T-helper 2 cell treated with Interferon-gamma antibody and Interleukin-4, amounts not matched to agents 5 μg/mL and 100 μg/mL, for 36 hours (primary cell): ENCODE measurements around the gene NT5M.

Experiments
- DNase-seq: peaks from one replicate; pipeline ENCODE4 v3.0.0; 2021; ENCODE audit warnings: low spot score
- H3K27ac Mint-ChIP-seq: one replicate; pipeline ENCODE4 v1.8.0; 2021; ENCODE audit warnings: mild to moderate bottlenecking, mixed read lengths
- H3K27me3 Mint-ChIP-seq: one replicate; pipeline ENCODE4 v1.8.0; 2021; ENCODE audit warnings: low read depth, mixed read lengths
- H3K36me3 Mint-ChIP-seq: one replicate; pipeline ENCODE4 v1.8.0; 2021; ENCODE audit warnings: low read depth, mixed read lengths
- H3K4me1 Mint-ChIP-seq: one replicate; pipeline ENCODE4 v1.8.0; 2021; ENCODE audit warnings: low read depth, mixed read lengths
- H3K4me3 Mint-ChIP-seq: one replicate; pipeline ENCODE4 v1.8.0; 2022; ENCODE audit warnings: mild to moderate bottlenecking, moderate library complexity, mixed read lengths
- H3K9me3 Mint-ChIP-seq: one replicate; pipeline ENCODE4 v1.8.0; 2021; ENCODE audit warnings: mixed read lengths

Gene NT5M

DNA sequence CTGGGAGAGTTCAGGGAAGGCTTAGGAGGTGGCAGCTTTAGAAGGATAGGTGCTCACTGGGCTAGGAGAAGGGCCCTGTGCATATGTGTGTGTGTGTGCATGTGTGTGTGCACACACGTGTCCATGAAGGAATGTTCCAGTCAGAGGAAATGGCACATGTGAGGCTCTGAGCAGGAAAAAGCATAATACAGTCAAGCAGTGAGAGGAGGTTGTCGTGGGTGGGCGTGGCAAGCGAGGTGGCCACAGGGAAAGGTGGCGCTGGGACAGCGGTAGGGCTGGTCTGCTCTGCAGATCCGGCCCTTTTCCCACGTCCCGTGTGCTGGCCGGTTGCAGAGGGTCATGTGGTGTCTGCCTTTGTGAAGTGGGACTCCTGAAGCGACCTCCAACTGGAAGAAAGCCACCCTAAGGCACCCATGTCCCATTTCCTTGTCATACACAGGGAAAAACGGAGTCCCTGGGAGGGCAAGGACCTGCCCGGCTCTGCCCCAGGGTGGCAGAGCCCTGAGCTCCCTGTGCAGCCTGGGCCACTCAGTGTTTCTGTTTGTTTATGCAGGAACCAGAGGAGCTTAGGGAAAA lies 40.1 kb downstream of the NT5M start:
- Mint-ChIP-seq H3K4me3 (no peak overlapping the region), H3K4me1 (no peaks in the 10 kb centered on the region), H3K36me3 (no peaks in the 10 kb centered on the region), H3K27ac (no peak overlapping the region), H3K27me3 (no peaks in the 10 kb centered on the region), H3K9me3 (no peaks in the 10 kb centered on the region)
- no peak for DNase-seq

DNA sequence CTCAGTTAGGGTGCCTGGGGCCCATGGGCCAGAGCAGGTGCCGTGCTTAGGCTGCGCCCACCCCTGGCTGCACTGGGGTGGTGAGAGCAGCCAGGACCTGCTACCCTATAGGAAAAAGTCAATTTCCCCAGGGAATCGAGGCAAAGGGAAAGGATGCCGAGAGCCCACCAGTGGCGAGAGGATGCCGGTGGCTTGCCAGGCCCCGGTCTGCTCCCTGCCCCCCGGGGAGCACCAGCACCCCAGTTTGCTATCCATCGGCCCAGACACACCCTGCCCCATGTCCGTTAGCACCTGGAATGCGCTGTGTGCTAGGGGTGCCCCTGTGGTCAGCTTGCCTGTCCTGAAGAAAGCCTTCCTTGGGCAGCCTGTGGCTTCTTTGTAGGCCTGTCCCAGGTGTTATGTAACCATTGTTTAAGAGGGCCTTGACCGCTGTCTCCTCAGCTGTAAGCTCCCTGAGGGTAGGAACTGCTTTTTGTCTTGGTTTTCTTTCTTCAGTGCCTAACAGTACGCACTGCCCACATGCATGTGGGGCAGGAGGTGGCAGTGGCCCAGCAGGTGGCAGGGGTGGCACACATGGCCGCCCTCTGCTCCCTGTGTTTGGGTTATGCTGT lies 40.8 kb downstream of the NT5M start:
- no peaks in the 10 kb centered on the region for H3K4me1 Mint-ChIP-seq
- no peaks in the 10 kb centered on the region for H3K27me3 Mint-ChIP-seq
- no peak overlapping the region for H3K4me3 Mint-ChIP-seq
- H3K9me3 Mint-ChIP-seq, result no peaks in the 10 kb centered on the region
- H3K36me3 Mint-ChIP-seq, result no peaks in the 10 kb centered on the region
- DNase-seq, result no peak
- H3K27ac Mint-ChIP-seq, result no peak overlapping the region

DNA sequence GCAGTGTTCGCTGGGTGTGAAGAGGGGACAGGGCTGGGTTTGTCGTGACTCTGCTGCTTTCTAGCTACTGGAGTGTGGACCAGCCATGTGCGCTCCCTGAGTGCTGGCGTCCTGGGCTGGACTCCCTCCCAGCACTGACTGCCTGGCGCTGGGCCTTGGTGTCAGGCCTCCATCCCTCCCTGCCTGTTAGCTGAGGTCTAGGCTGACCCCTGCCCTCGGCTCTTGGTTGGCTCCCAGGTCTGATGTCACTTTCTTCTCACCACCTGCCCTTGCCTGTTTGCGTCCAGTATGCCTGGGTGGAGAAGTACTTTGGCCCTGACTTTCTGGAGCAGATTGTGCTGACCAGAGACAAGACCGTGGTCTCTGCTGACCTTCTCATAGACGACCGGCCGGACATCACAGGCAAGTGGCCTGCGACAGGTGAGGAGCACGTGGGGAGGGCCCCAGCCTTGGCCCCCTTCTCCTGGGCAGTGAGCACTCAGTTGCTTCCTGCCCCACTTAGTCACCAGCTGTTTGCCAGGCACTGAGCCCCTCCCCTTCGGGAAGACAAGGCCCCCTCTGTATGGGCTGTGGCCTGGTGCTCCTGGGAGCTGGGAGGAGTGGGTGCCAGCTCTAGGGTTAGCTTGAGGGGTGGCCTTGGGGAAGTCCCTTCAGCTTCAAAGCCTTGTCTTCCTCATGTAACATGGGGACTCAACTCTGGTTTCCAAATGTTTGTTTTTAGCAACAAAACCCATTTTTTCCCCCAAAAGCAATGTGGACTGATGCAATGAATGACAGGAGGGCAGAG lies 41.5 kb downstream of the NT5M start:
- H3K27ac Mint-ChIP-seq, result no peak overlapping the region
- no peak for DNase-seq
- H3K36me3 Mint-ChIP-seq, result no peaks in the 10 kb centered on the region
- H3K4me1 Mint-ChIP-seq, result no peaks in the 10 kb centered on the region
- H3K27me3 Mint-ChIP-seq, result no peaks in the 10 kb centered on the region
- H3K4me3 Mint-ChIP-seq, result no peak overlapping the region
- no peaks in the 10 kb centered on the region for H3K9me3 Mint-ChIP-seq

DNA sequence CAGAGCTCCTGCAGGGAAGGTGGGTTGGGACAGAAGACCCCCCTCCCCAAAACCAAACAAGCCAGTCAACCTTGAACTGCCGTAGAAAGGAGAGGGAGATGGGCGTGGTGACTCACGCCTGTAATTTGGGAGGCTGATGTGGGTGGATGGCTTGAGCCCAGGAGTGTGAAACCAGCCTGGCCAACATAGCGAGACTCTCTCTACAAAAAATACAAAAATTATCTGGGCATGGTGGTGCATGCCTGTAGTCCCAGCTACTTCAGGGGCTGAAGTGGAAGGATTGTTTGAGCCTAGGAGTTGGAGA lies 42.1 kb downstream of the NT5M start:
- H3K4me3 Mint-ChIP-seq, result no peak overlapping the region
- no peak for DNase-seq
- H3K4me1 Mint-ChIP-seq, result no peaks in the 10 kb centered on the region
- no peaks in the 10 kb centered on the region for H3K36me3 Mint-ChIP-seq
- no peak overlapping the region for H3K27ac Mint-ChIP-seq
- H3K9me3 Mint-ChIP-seq, result no peaks in the 10 kb centered on the region
- H3K27me3 Mint-ChIP-seq, result no peaks in the 10 kb centered on the region

DNA sequence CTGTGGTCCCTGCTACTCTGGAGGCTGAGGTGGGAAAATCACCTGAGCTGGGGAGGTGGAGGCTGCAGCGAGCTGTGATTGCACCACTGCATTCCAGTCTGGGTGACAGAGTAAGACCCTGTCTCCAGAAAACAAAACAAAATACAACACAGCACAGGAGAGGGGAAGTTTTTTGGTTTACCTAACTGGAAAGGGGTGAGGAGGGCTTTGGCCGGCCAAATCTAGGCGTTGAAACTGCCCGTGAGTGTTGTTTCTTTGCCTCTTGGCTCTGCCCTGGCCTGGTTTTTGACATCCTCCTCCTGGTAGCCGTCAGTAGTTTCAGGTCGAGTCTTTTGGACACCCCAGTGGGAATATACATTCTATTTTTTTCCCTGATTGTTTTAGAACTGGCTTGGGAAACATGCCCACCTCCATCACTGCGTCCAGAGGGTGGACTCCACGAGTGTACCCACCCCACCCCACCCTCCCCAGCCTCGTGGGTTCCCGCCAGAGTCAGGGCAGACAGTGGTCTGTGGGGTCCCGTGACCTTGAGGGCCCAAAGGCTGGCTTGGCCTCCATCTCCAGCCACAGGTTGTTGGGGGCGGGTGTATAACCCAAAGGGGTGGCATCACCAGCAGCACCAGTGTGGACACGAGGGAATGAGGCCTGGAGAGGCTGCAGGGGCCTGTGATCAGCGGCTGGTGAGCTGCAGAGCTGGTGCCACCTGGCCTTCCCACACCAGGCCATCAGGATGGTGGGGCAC lies 42.7 kb downstream of the NT5M start:
- Mint-ChIP-seq H3K9me3 (no peaks in the 10 kb centered on the region), H3K27ac (no peak overlapping the region), H3K4me3 (no peak overlapping the region), H3K36me3 (no peaks in the 10 kb centered on the region), H3K27me3 (no peaks in the 10 kb centered on the region), H3K4me1 (no peaks in the 10 kb centered on the region)
- no peak for DNase-seq

DNA sequence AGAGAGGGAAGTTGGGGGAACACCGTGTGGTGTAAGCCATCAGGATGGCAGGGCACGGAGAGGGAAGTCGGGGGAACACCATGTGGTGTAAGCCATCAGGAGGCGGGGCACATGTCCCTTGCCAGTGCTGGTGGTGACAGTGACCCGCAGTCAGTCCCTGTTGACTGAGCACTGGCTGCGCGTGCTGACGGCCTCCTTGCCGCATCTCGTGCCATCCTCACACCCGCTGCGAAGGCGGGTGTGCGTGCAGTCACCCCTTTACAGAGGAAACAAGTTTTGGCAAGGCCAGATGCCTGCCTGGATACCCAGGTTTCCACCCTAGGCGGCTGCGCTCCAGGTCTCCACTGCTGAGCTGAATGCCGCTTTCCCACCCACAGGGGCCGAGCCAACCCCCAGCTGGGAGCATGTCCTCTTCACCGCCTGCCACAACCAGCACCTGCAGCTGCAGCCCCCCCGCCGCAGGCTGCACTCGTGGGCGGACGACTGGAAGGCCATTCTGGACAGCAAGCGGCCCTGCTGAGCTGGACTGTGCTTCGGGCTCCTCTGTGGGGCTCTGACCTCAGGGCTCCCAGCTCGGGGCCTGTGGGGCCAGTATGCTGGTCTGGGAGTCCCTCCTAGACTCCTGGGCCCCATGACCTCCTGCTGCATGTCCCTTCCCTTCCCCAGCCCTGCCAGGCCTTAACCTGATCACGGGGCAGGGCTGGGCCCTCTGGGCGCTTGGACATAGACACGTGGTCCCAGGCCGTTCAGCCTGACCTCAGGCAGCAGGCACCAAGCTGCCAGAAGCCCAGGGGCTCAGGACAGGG lies 43.5 kb downstream of the NT5M start:
- Mint-ChIP-seq H3K9me3 (no peaks in the 10 kb centered on the region), H3K27me3 (no peaks in the 10 kb centered on the region), H3K36me3 (no peaks in the 10 kb centered on the region), H3K27ac (no peak overlapping the region), H3K4me3 (no peak overlapping the region), H3K4me1 (no peaks in the 10 kb centered on the region)
- no peak for DNase-seq

DNA sequence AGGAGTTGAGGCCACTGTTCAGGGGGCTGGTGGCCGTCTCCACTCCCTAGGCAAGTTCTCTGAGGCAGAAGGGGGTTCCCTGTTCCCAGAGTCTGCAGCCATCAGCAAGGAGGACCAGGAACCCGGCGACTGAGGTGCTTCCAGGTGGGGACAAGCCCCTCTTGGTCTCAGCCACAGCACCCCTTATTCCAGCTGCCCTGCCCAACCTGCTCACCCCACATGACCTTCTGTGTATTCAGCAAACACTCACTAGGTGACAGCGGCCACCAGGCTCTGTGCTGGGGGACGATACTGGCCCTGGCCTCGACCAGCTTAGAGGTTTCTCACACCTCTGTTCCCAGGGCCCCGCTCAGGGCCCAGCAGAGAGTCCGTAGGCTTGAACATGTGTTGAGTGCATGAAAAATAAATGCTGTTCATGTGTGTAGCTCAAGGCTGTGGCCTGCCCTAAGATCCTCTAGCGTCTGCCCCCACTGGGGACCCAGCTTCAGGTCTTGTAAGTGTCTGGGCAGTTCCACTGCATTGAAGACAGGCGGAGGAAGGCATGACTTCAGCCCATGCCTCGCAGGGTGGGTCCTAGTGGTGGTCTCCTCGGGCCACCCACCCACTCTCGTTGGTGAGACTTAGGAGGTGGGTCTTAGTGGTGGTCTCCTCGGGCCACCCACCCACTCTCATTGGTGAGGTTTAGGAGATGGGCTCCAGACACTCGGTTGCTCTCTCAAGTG lies 44.2 kb downstream of the NT5M start:
- H3K36me3 Mint-ChIP-seq, result no peaks in the 10 kb centered on the region
- H3K9me3 Mint-ChIP-seq, result no peaks in the 10 kb centered on the region
- no peaks in the 10 kb centered on the region for H3K4me1 Mint-ChIP-seq
- no peak for DNase-seq
- no peak overlapping the region for H3K4me3 Mint-ChIP-seq
- H3K27me3 Mint-ChIP-seq, result no peaks in the 10 kb centered on the region
- H3K27ac Mint-ChIP-seq, result no peak overlapping the region

DNA sequence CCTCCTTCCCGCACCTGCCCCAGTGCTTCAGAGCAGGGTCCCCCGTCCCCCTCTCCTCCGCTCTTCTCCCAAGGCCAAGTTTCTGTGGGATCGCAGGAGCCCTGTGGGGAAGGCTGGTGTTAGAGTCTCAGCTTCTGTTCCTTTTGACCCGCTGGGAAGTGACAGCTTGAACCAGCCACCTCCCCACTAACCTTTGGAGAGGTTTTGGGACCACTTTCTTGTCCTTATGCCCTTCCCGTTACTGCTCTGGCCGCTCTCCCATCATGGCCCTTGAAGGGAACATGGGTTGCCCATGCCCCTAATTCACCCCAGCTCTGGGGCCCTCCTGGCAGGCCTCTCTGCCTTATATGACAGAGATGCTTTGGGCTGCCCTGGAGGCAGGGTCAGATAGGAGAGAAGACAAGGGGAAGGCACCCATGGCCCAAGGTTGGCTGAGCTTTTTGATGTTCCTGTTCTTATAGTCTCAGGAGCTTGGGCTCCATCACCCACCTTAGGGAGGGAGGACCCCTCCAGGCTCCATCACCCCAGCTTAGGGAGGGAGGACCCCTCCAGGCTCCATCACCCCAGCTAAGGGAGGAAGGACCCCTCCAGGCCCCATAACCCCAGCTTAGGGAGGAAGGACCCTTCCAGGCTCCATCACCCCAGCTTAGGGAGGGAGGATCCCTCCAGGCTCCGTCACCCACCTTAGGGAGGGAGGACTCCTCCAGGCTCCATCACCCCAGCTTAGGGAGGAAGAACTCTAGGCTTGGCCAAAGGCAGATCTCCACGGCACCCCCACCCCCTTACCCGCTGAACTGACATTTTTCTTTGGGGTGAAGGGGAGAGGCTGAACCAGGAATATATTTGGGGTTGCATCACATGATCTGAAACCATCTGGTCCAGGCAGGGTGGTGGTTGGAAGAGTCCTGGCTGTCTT lies 45.0 kb downstream of the NT5M start:
- H3K27ac Mint-ChIP-seq, result no peak overlapping the region
- H3K36me3 Mint-ChIP-seq, result no peaks in the 10 kb centered on the region
- no peaks in the 10 kb centered on the region for H3K4me1 Mint-ChIP-seq
- H3K9me3 Mint-ChIP-seq, result no peaks in the 10 kb centered on the region
- DNase-seq, result no peak
- H3K4me3 Mint-ChIP-seq, result no peak overlapping the region
- H3K27me3 Mint-ChIP-seq, result no peaks in the 10 kb centered on the region

DNA sequence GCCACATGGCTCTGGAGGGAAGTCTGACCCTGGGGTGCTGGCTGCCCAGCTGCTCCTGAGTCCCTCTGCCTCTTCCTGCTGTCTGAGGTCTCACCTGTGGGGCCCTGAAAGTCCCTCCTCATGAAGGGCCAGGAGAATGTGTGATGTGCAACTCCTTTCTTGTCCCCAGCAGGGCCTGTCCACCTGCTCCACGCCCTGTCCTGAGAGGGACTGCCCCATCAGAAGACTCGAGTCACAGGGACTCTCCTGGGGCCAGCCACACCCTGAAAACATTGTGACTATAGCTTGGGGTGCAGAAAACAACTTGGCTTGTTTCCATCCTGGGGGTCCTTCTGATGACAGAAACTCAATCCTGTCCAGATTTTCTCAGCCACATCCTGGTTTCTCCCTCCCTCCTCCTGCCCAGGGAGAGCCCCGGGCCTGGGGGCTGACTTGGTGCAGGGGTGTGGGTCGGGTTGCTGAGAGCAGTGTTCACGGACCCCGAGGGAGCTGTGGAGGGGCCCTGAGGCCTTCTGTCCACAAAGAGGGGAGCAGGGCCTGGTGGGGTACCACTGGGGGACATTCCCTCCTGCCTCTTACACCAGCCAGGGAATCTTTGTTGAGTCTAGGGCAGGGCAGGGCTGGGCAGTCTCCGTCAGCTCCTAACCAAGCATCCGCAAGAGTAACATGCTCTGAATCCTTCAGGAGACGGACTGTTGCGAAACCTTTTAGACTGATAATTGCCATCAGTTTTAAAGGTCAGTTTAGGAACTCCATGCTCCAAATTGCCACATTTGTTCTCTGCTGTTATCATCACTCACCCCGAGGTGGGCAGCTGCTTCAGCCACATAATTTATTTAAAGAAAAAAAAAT lies 45.9 kb downstream of the NT5M start:
- no peaks in the 10 kb centered on the region for H3K9me3 Mint-ChIP-seq
- H3K4me1 Mint-ChIP-seq, result no peaks in the 10 kb centered on the region
- no peak for DNase-seq
- no peak overlapping the region for H3K4me3 Mint-ChIP-seq
- H3K36me3 Mint-ChIP-seq, result no peaks in the 10 kb centered on the region
- H3K27ac Mint-ChIP-seq, result no peak overlapping the region
- H3K27me3 Mint-ChIP-seq, result no peaks in the 10 kb centered on the region

DNA sequence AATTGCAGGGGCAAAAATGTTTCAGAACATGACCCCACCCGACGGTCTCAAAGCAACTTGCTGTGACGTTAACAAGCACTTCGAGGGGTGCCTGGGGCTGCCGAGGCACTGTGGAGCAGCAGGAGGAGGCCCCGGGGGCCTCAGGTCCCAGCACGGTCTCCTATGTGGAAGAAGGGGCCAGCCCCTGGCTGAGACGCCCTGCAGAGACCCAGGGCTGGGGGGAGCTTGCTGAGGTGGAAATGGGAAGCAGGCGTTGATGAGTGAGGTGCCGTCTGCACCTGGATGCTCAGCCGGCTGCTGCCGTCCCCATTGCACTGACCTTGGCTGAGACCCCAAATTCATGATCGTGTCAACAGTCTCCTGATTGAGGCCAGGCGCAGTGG lies 46.5 kb downstream of the NT5M start:
- no peaks in the 10 kb centered on the region for H3K36me3 Mint-ChIP-seq
- no peaks in the 10 kb centered on the region for H3K27me3 Mint-ChIP-seq
- H3K9me3 Mint-ChIP-seq, result no peaks in the 10 kb centered on the region
- H3K4me3 Mint-ChIP-seq, result no peak overlapping the region
- H3K27ac Mint-ChIP-seq, result no peak overlapping the region
- H3K4me1 Mint-ChIP-seq, result no peaks in the 10 kb centered on the region
- no peak for DNase-seq

DNA sequence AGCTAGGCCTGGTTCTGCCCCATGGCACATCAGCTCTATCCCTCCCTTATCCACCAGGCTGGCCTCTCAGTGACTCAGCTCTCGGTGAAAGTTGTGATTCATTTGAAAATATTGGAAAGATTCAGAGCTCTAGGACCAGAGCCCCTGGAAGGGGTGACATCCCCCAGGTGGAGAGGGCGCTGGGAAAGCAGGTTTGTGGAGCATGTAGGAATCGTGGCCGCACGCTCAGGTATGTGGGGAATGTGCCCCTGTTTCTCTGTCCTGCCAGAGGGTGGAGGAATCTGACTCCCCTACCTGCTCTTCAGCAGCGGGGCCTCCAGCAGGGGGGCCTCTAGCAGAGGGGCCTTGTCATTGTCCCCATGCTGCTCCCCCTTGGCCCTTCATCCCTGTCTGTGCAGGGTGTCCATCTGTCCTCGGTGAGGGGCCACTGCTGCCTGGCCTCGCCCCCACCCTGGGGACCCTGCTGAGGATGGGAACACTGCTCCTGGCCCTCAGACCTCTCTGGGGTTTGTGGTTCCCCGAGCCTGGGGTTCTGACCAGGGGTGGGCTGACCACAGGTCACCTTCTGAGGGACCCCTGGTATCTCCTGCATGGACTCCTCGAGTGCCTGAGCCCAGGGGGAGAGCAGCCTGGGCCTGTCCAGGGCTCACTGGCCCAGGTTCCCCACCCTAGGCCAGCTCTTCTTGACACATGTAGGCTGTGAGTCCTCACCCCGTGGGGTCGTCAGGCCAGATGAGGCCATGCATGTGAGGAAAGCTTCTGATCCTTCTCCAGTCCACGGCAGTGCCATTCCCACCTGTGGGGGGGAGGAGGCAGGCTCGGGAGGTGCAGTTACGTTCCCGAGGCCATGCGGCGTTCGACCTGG lies 47.5 kb downstream of the NT5M start:
- no peak overlapping the region for H3K27ac Mint-ChIP-seq
- no peaks in the 10 kb centered on the region for H3K27me3 Mint-ChIP-seq
- no peaks in the 10 kb centered on the region for H3K4me1 Mint-ChIP-seq
- H3K9me3 Mint-ChIP-seq, result no peaks in the 10 kb centered on the region
- H3K4me3 Mint-ChIP-seq, result no peak overlapping the region
- no peaks in the 10 kb centered on the region for H3K36me3 Mint-ChIP-seq
- no peak for DNase-seq
